AG04450 (cell line): ENCODE results near the gene KLF7. TPM values are rescaled to one million over a fixed set of nuclear protein-coding genes. Genes with fewer than 3 reads are reported as not detected.

ENCODE experiments used
- CTCF ChIA-PET: fragments of 300-600, 350-600 bp; formaldehyde crosslinking; extraction: SDS; loops from one replicate; lab custom pipeline; 2022; ENCODE audit warnings: antibody characterized with exemption, inconsistent platforms; lab: Charles Lee
- POLR2A ChIA-PET: fragments of 350-600 bp; formaldehyde crosslinking; extraction: SDS; loops from one replicate; lab custom pipeline; 2021; ENCODE audit warnings: antibody characterized with exemption, inconsistent platforms; lab: Yijun Ruan, JAX
- DNase-seq: peaks from one replicate; pipeline ENCODE4 v3.0.0-alpha.2; 2011; ENCODE audit warnings: low read depth, low spot score
- H3K27ac ChIP-seq: one replicate; pipeline ENCODE4 v1.5.1; 2012; ENCODE audit warnings: low read depth, low read length, control low read depth
- H3K27me3 ChIP-seq: one replicate; pipeline ENCODE4 v1.6.0; 2012; ENCODE audit warnings: low read length; ENCODE audit not compliant: control insufficient read depth, insufficient read depth
- H3K4me3 ChIP-seq: 2 replicates; pipeline ENCODE4 v1.5.1; 2011; ENCODE audit warnings: mild to moderate bottlenecking, low read depth, low read length, control low read depth
- H3K9me3 ChIP-seq: 2 replicates; pipeline ENCODE4 v1.5.1; 2012; ENCODE audit warnings: low read length; ENCODE audit not compliant: control insufficient read depth, insufficient read depth
- CTCF ChIP-seq: IDR thresholded peaks from 2 replicates; pipeline ENCODE4 v1.5.1; 2011; ENCODE audit warnings: low read depth, low read length, control low read depth, inconsistent platforms
- polyA plus RNA-seq: library from polyadenylated mRNA; depleted of rRNA; stranded (reverse); fragments of >200 nt; gene quantifications from 2 replicates; pipeline ENCODE4 v1.2.3, GENCODE V29; 2011

KLF7 gene
- polyA plus RNA-seq, 1 experiment = 22.1 TPM

GRCh38 chr2:207113414-207113813 lies 52.3 kb downstream of the KLF7 start:
- no peaks in the 10 kb centered on the region for H3K9me3 ChIP-seq
- CTCF ChIA-PET = interaction anchor here (0.9 kb wide), 1 partner anchor 43 kb away, joined by 3 read pairs; no protein-coding TSS in a partner anchor
- no peak for DNase-seq
- H3K27me3 ChIP-seq = no peaks in the 10 kb centered on the region
- no peak overlapping the region for H3K4me3 ChIP-seq
- no peak overlapping the region for H3K27ac ChIP-seq
- POLR2A ChIA-PET = interaction anchor here (0.6 kb wide), 1 partner anchor 28 kb away, joined by 6 read pairs; no protein-coding TSS in a partner anchor
- no peak for TF ChIP-seq CTCF

- H3K9me3 ChIP-seq = no peaks in the 10 kb centered on the region
- no peak for DNase-seq
- POLR2A ChIA-PET = interaction anchor here (0.6 kb wide), 2 partner anchors 28 to 437 kb away, joined by 4 to 6 read pairs; no protein-coding TSS in a partner anchor
- no peak overlapping the region for H3K27ac ChIP-seq
- H3K27me3 ChIP-seq = no peaks in the 10 kb centered on the region
- CTCF ChIA-PET = no interaction called here
- H3K4me3 ChIP-seq = no peak overlapping the region
- no peak for TF ChIP-seq CTCF
Measured at GRCh38 chr2:207112785-207113184, 53.0 kb downstream of the KLF7 start.

- no peaks in the 10 kb centered on the region for H3K9me3 ChIP-seq
- no peaks in the 10 kb centered on the region for H3K27me3 ChIP-seq
- ChIA-PET CTCF (no interaction called here), POLR2A (interaction anchor here (0.6 kb wide), 1 partner anchor 437 kb away, joined by 4 read pairs; no protein-coding TSS in a partner anchor)
- no peak for DNase-seq
- no peak overlapping the region for H3K4me3 ChIP-seq
- H3K27ac ChIP-seq = no peak overlapping the region
- TF ChIP-seq CTCF = no peak
Measured at GRCh38 chr2:207112383-207112782, 53.4 kb downstream of the KLF7 start.

- H3K4me3 ChIP-seq = no peak overlapping the region
- H3K9me3 ChIP-seq = no peaks in the 10 kb centered on the region
- ChIA-PET POLR2A (no interaction called here), CTCF (no interaction called here)
- TF ChIP-seq CTCF = no peak
- no peak overlapping the region for H3K27ac ChIP-seq
- no peaks in the 10 kb centered on the region for H3K27me3 ChIP-seq
- no peak for DNase-seq
Measured at GRCh38 chr2:207111757-207112156, 54.0 kb downstream of the KLF7 start.

GRCh38 chr2:207110715-207111114 lies 55.0 kb downstream of the KLF7 start:
- Histone ChIP-seq H3K9me3 (no peaks in the 10 kb centered on the region), H3K4me3 (no peak overlapping the region), H3K27ac (no peak overlapping the region), H3K27me3 (no peaks in the 10 kb centered on the region)
- no peak for TF ChIP-seq CTCF
- ChIA-PET CTCF (interaction anchor here (5.2 kb wide), 1 partner anchor 362 kb away, joined by 18 read pairs; no protein-coding TSS in a partner anchor), POLR2A (no interaction called here)
- no peak for DNase-seq
